Colonic mucosa (tissue), 4 donors: ENCODE results near the gene CEBPG. TPM values are rescaled to one million over a fixed set of nuclear protein-coding genes. Genes with fewer than 3 reads are reported as not detected.

Source experiments
- DNase-seq: peaks from one replicate; pipeline ENCODE4 v3.0.0-alpha.2; 2020
- H3K27ac ChIP-seq: fragments of 200-600 bp; one replicate; pipeline ENCODE4 v1.8.0; 2021
- H3K27me3 ChIP-seq: fragments of 200-600 bp; one replicate; pipeline ENCODE4 v1.8.0; 2021
- H3K36me3 ChIP-seq: fragments of 200-600 bp; one replicate; pipeline ENCODE4 v1.8.0; 2021
- H3K4me1 ChIP-seq: fragments of 200-600 bp; one replicate; pipeline ENCODE4 v1.8.0; 2021; ENCODE audit warnings: mild to moderate bottlenecking
- H3K4me3 ChIP-seq: fragments of 200-600 bp; one replicate; pipeline ENCODE4 v1.8.0; 2021
- H3K9ac ChIP-seq, 2 donors: one replicate each; pipeline ENCODE4 v1.7.0; 2013; ENCODE audit warnings: control low read depth in 2 of 2, low read depth in 2 of 2, low read length in 2 of 2
- H3K9me3 ChIP-seq: fragments of 200-600 bp; one replicate; pipeline ENCODE4 v1.8.0; 2021
- CTCF ChIP-seq: fragments of 200-600 bp; IDR thresholded peaks from one replicate; pipeline ENCODE4 v1.8.0; 2022; ENCODE audit warnings: antibody characterized with exemption, mild to moderate bottlenecking
- intact Hi-C: fragments of 100-400 bp; cut with DNase I; formaldehyde crosslinking; loops from one replicate; pipeline ENCODE4 v1.14.1; 2022
- total RNA-seq, 2 donors: library from RNA; stranded (reverse); fragmentation: NEBNext Ultra II Directional in 1 of 2; extraction: Animal tissue kit (Norgen Biotek cat#: 25700) in 1 of 2; gene quantifications; one replicate each; pipeline ENCODE4 v1.2.1, GENCODE V29; 2021
- donor health status: healthy.
- donor health status: DM: no; HTN: no; CAD: no.
- donor health status: DM: no; HTN: no; CAD: no.

Gene CEBPG
- total RNA-seq, 2 donors from 2014 or later = 62.1 to 72.3 TPM

GRCh38 chr19:33403221-33403972 is 29.9 kb downstream of the CEBPG start:
- Histone ChIP-seq H3K4me3 (no peak overlapping the region), H3K27me3 (no peaks in the 10 kb centered on the region), H3K9me3 (no peaks in the 10 kb centered on the region), H3K36me3 (no peaks in the 10 kb centered on the region), H3K9ac (peak overlapping the region in 1 of 2 donors; percentile 9), H3K4me1 (peaks cover 5% of the 10 kb centered on the region), H3K27ac (no peak overlapping the region)
- DNase-seq = no peak
- no peak for TF ChIP-seq CTCF
- intact Hi-C loops = loop anchor here (10.0 kb wide), 1 partner anchor 99 kb away; the partner anchor contains the start of gene CEBPA

DNA sequence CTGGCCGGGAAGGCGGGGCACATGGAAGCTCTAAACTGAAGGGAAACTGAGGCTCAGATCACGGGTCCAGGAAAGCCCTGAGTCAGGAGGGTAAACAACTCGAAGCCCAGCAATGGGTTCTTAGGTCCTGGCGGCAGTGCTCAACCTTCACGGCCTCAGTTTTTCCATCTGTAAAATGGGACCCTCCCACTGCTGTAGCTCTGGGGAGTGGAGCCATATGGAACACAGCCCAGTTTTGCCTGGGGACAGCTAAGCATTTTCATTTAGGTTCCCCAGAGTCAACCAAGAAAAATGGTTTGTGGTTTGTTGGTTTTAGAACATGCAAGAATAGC is 30.4 kb downstream of the CEBPG start:
- Histone ChIP-seq H3K9ac (no peak overlapping the region), H3K9me3 (no peaks in the 10 kb centered on the region), H3K27ac (no peak overlapping the region), H3K4me3 (no peak overlapping the region), H3K27me3 (no peaks in the 10 kb centered on the region), H3K4me1 (peaks cover 5% of the 10 kb centered on the region), H3K36me3 (no peaks in the 10 kb centered on the region)
- no peak for TF ChIP-seq CTCF
- DNase-seq = no peak
- intact Hi-C loops = loop anchor here (10.0 kb wide), 1 partner anchor 99 kb away; the partner anchor contains the start of gene CEBPA

- TF ChIP-seq CTCF = no peak
- H3K27ac ChIP-seq = no peak overlapping the region
- H3K9ac ChIP-seq = no peak overlapping the region
- H3K27me3 ChIP-seq = no peaks in the 10 kb centered on the region
- no peak overlapping the region for H3K4me3 ChIP-seq
- no peaks in the 10 kb centered on the region for H3K36me3 ChIP-seq
- intact Hi-C loops = loop anchor here (10.0 kb wide), 1 partner anchor 100 kb away; the partner anchor contains the start of gene CEBPA
- DNase-seq = no peak
- peaks cover 5% of the 10 kb centered on the region for H3K4me1 ChIP-seq
- no peaks in the 10 kb centered on the region for H3K9me3 ChIP-seq
Observed at GRCh38 chr19:33404506-33405253, 31.2 kb downstream of the CEBPG start.

DNA sequence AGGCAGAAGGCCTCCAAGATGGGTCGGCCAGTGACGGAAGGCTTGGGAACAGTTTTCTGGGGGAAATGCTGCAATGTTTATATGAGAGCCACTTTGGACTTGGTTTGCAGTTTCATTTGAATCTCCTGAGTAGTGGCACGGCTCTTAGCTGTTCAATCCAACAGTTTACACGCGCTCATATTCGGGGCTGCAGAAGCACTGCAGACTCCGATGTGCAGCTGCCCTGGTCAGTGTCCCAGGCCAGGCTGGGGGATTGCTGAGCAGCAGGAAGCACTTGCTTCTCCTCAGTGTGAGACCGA is 31.7 kb downstream of the CEBPG start:
- H3K9me3 ChIP-seq = no peaks in the 10 kb centered on the region
- no peaks in the 10 kb centered on the region for H3K36me3 ChIP-seq
- H3K4me3 ChIP-seq = no peak overlapping the region
- no peak overlapping the region for H3K27ac ChIP-seq
- no peaks in the 10 kb centered on the region for H3K27me3 ChIP-seq
- H3K9ac ChIP-seq = peak overlapping the region in 1 of 2 donors; percentile 26
- intact Hi-C loops = loop anchor here (10.0 kb wide), 1 partner anchor 100 kb away; the partner anchor contains the start of gene CEBPA
- TF ChIP-seq CTCF = no peak
- no peak for DNase-seq
- peaks cover 5% of the 10 kb centered on the region for H3K4me1 ChIP-seq

- Histone ChIP-seq H3K27ac (no peak overlapping the region), H3K36me3 (no peaks in the 10 kb centered on the region), H3K4me1 (peaks cover 5% of the 10 kb centered on the region), H3K9ac (peak overlapping the region in 1 of 2 donors; percentile 26), H3K4me3 (no peak overlapping the region), H3K27me3 (no peaks in the 10 kb centered on the region), H3K9me3 (no peaks in the 10 kb centered on the region)
- intact Hi-C loops = loop anchor here (2.0 to 10.0 kb wide), 2 partner anchors 101 to 165 kb away; partner anchors contain the start of gene CEBPA
- TF ChIP-seq CTCF = no peak
- DNase-seq = no peak
Observed at GRCh38 chr19:33405553-33406461, 32.3 kb downstream of the CEBPG start.
